H1 (cell line): ENCODE results near the gene SPIRE1.

Experiments used
- ATF2 ChIP-seq: IDR thresholded peaks from 2 replicates; pipeline ENCODE4 v1.6.1; 2012; ENCODE audit warnings: low read length, inconsistent platforms
- CTCF ChIP-seq, 3 experiments: IDR thresholded peaks; 1 replicate in 2 of 3; 2 replicates in 1 of 3; pipeline versions ENCODE4 v1.5.1 to v1.6.1; 2011; ENCODE audit warnings: low read length in 3 of 3, mild to moderate bottlenecking in 3 of 3, inconsistent platforms in 2 of 3, low read depth in 1 of 3, moderate library complexity in 1 of 3; ENCODE audit not compliant: insufficient read depth in 1 of 3; ENCODE audit errors: control extremely low read depth in 1 of 3
- EP300 ChIP-seq, 2 experiments: IDR thresholded peaks; 1 replicate in 1 of 2; 2 replicates in 1 of 2; pipeline ENCODE4 v1.6.1; 2011 to 2012; ENCODE audit warnings: low read depth in 2 of 2, low read length in 2 of 2, mild to moderate bottlenecking in 2 of 2, borderline replicate concordance in 1 of 2, inconsistent platforms in 1 of 2, moderate library complexity in 1 of 2
- POLR2AphosphoS5 ChIP-seq: IDR thresholded peaks from 2 replicates; pipeline ENCODE4 v1.6.1; 2011; ENCODE audit warnings: low read depth, low read length

GRCh38 chr18:12432196-12432595, 225.7 kb downstream of the SPIRE1 start:
- TF ChIP-seq CTCF (IDR thresholded peaks at IDR 0.05; ENCODE audit: control extremely low read depth in 1 of 3, insufficient read depth in 1 of 3, low read depth in 1 of 3, low read length in 3 of 3) = no peak
- TF ChIP-seq EP300 (IDR thresholded peaks at IDR 0.05; ENCODE audit: borderline replicate concordance in 1 of 2, low read depth in 2 of 2, low read length in 2 of 2) = no peak
- TF ChIP-seq POLR2AphosphoS5 = no peak
- TF ChIP-seq ATF2 = no peak
